Heart right ventricle (tissue), 16 donors: Measurements from ENCODE around the gene GALNTL6. TPM values are rescaled to one million over a fixed set of nuclear protein-coding genes. Genes with fewer than 3 reads are reported as not detected.

ENCODE experiments used
- ATAC-seq, 8 donors: fragments of 200-7000 bp; cut with Tn5 transposase; one replicate each; pipeline ENCODE4 v1.9.1; 2020; ENCODE audit warnings: mild to moderate bottlenecking in 8 of 8, moderate library complexity in 8 of 8, moderate number of reproducible peaks in 1 of 8
- DNase-seq, 2 donors: peaks; one replicate each; pipeline ENCODE4 v3.0.0-alpha.2; 2020
- H3K27ac ChIP-seq, 10 donors: fragments of 200-600 bp; sonication (generic) in 2 of 10; one replicate each; pipeline versions ENCODE4 v1.5.0 to v1.8.0; 2020 to 2022; ENCODE audit warnings: mild to moderate bottlenecking in 3 of 10
- H3K27me3 ChIP-seq, 7 donors: fragments of 200-600 bp; one replicate each; pipeline ENCODE4 v1.8.0; 2021 to 2022; ENCODE audit warnings: mild to moderate bottlenecking in 2 of 7
- H3K36me3 ChIP-seq, 9 donors: fragments of 200-600 bp; sonication (generic) in 1 of 9; one replicate each; pipeline versions ENCODE4 v1.5.0 to v1.8.0; 2020 to 2022; ENCODE audit warnings: mild to moderate bottlenecking in 2 of 9
- H3K4me1 ChIP-seq, 9 donors: fragments of 200-600 bp; sonication (generic) in 1 of 9; one replicate each; pipeline versions ENCODE4 v1.5.0 to v1.8.0; 2020 to 2022; ENCODE audit warnings: mild to moderate bottlenecking in 4 of 9
- H3K4me3 ChIP-seq, 10 donors: fragments of 200-600 bp; sonication (generic) in 2 of 10; one replicate each; pipeline versions ENCODE4 v1.5.0 to v1.8.0; 2020 to 2022; ENCODE audit warnings: mild to moderate bottlenecking in 7 of 10, moderate library complexity in 2 of 10
- H3K9me3 ChIP-seq, 11 donors: fragments of 200-600 bp in 10 of 11; sonication (generic) in 2 of 11; one replicate each; pipeline versions ENCODE4 v1.5.0 to v1.8.0; 2013 to 2022; ENCODE audit warnings: mild to moderate bottlenecking in 2 of 11, control low read depth in 1 of 11, moderate library complexity in 1 of 11
- CTCF ChIP-seq, 9 donors: fragments of 200-600 bp; sonication (generic) in 2 of 9; IDR thresholded peaks; one replicate each; pipeline versions ENCODE4 v1.5.0 to v1.8.0; 2021 to 2022; ENCODE audit warnings: antibody characterized with exemption in 9 of 9, mild to moderate bottlenecking in 5 of 9, moderate library complexity in 1 of 9
- WGBS, 2 donors: extraction: QIAGEN DNeasy Blood & Tissue Kit; methylation state at CpG; one replicate each; pipeline ENCODE4 v1.1.7; 2013; ENCODE audit warnings: inconsistent platforms in 1 of 2; 5-methylcytosine and 5-hydroxymethylcytosine counted together
- intact Hi-C, 10 donors: fragments of 100-400 bp; cut with DNase I; formaldehyde crosslinking; loops; one replicate each; pipeline versions ENCODE4 v1.11.1 to v1.14.2; 2022
- polyA plus RNA-seq, 2 donors: library from polyadenylated mRNA; stranded (reverse); fragments of 200-250 nt; gene quantifications; one replicate each; pipeline ENCODE4 v1.2.3, GENCODE V29; 2013
- total RNA-seq, 10 donors: library from RNA; stranded (reverse); fragmentation: NEBNext Ultra II Directional in 3 of 10; extraction: Animal tissue kit (Norgen Biotek cat#: 25700) in 3 of 10; gene quantifications; one replicate each; pipeline versions ENCODE4 v1.2.1 to v1.2.4, GENCODE V29; 2021 to 2023
- donor health status: Arrhythmogenic right ventricular cardiomyopathy.
- donor health status: ischemic (EF 13 %, LVEDD 7.1; RV severe dilation, severe dysfunction).
- donor health status: healthy with polysubstance abuse.
- donor health status: DM: no; HTN: yes; CAD: no.
- donor health status: DM: no; HTN: no; CAD: no.
- donor health status: ischemic (EF 25% LVEDD 6.9; RV normal size, moderate dysfunction).
- donor health status: ischemic (EF 25% LVEDD 5.7; RV mildly dilated, moderate dysfunction).
- donor health status: healthy.
- donor health status: DM: yes; HTN: yes; CAD: no.
- donor health status: Ischemic cardiomyopathy.
- donor health status: ischemic (EF 35%, LVEDD 5.7; RV mildly dilated, moderate dysfunction).
- donor health status: nonischemic (EF 11% LVEDD 7.7; RV severe dilation, severe dysfunction).
- donor health status: DM: yes; HTN: yes; CAD: no.
- donor health status: PGD.
- donor health status: ischemic (EF 29% LVEDD 5.4; RV normal size, mild dysfunction).
- donor health status: nonischemic (EF 23%, LVEDD 6.1; RV moderate dilation, normal function).

GALNTL6 gene
- total and polyA plus RNA-seq, 12 donors = 0.14 to 2.6 (median 0.49) TPM; not detected in 6

- no peaks in the 10 kb centered on the region for H3K4me1 ChIP-seq
- 32 to 37% methylated on average over 7 of the region's 7 CpGs for WGBS, 2 donors
- no peak for ATAC-seq
- no peaks in the 10 kb centered on the region for H3K36me3 ChIP-seq
- no peak overlapping the region for H3K27ac ChIP-seq
- intact Hi-C loops = no loop called here
- no peak for DNase-seq
- H3K4me3 ChIP-seq = no peak overlapping the region
- TF ChIP-seq CTCF (IDR thresholded peaks at IDR 0.05) = no peak
- no peaks in the 10 kb centered on the region for H3K9me3 ChIP-seq
- H3K27me3 ChIP-seq = peaks cover 0 to 12% (median 0%) of the 10 kb centered on the region in 7 donors
These were observed 996.1 kb downstream of the GALNTL6 start for GRCh38 chr4:172809319-172809718.

- no peak for TF ChIP-seq CTCF (IDR thresholded peaks at IDR 0.05)
- H3K27ac ChIP-seq = no peak overlapping the region
- no peaks in the 10 kb centered on the region for H3K36me3 ChIP-seq
- H3K4me3 ChIP-seq = no peak overlapping the region
- 74 to 76% methylated on average over 11 of the region's 11 CpGs for WGBS, 2 donors
- DNase-seq (no peak), ATAC-seq (no peak)
- peaks cover 0 to 13% (median 0%) of the 10 kb centered on the region in 7 donors for H3K27me3 ChIP-seq
- no peaks in the 10 kb centered on the region for H3K4me1 ChIP-seq
- H3K9me3 ChIP-seq = no peaks in the 10 kb centered on the region
- intact Hi-C loops = no loop called here
These were observed 1000.2 kb downstream of the GALNTL6 start for GRCh38 chr4:172813359-172813923.

GRCh38 chr4:172815499-172816164 lies 1002.4 kb downstream of the GALNTL6 start:
- Histone ChIP-seq H3K36me3 (no peaks in the 10 kb centered on the region), H3K4me1 (no peaks in the 10 kb centered on the region)
- intact Hi-C loops = no loop called here

GRCh38 chr4:172818901-172819300 lies 1005.7 kb downstream of the GALNTL6 start:
- intact Hi-C loops = no loop called here

More at GRCh38 chr4:172815499-172816164, 1002.4 kb downstream of the GALNTL6 start:
- WGBS, 2 donors = 79 to 80% methylated on average over 8 of the region's 8 CpGs
- no peak overlapping the region for H3K27ac ChIP-seq
- H3K4me3 ChIP-seq = no peak overlapping the region
- DNase-seq = no peak
- no peak for TF ChIP-seq CTCF (IDR thresholded peaks at IDR 0.05)
- H3K9me3 ChIP-seq = no peaks in the 10 kb centered on the region
- ATAC-seq = no peak
- peaks cover 0 to 20% (median 0%) of the 10 kb centered on the region in 7 donors for H3K27me3 ChIP-seq

More at GRCh38 chr4:172818901-172819300, 1005.7 kb downstream of the GALNTL6 start:
- Histone ChIP-seq H3K36me3 (no peaks in the 10 kb centered on the region), H3K4me1 (no peaks in the 10 kb centered on the region), H3K9me3 (no peaks in the 10 kb centered on the region), H3K27ac (no peak overlapping the region), H3K27me3 (peaks cover 0 to 26% (median 0%) of the 10 kb centered on the region in 7 donors), H3K4me3 (no peak overlapping the region)
- no peak for ATAC-seq
- TF ChIP-seq CTCF (IDR thresholded peaks at IDR 0.05) = no peak
- 78 to 95% methylated on average over 1 of the region's 1 CpG for WGBS, 2 donors
- DNase-seq = no peak
